HepG2 (cell line): ENCODE data around the gene SEPTIN10. TPM values are rescaled to one million over a fixed set of nuclear protein-coding genes. Genes with fewer than 3 reads are reported as not detected.

ENCODE experiments used
- ATM ChIP-seq: fragments of 450-650 bp; IDR thresholded peaks from 2 replicates; pipeline ENCODE4 v1.7.1; 2017; ENCODE audit warnings: mild to moderate bottlenecking, borderline replicate concordance
- EED ChIP-seq: sonication (generic); formaldehyde crosslinking; IDR thresholded peaks from 2 replicates; pipeline ENCODE4 v1.5.0; 2020; ENCODE audit warnings: mild to moderate bottlenecking, missing genetic modification reagents
- GTF3A ChIP-seq: sonication (generic); formaldehyde crosslinking; conservative IDR thresholded peaks from 2 replicates; pipeline ENCODE4 v1.4.0; 2020; ENCODE audit warnings: mild to moderate bottlenecking, missing genetic modification reagents
- KDM2A ChIP-seq: sonication (generic); formaldehyde crosslinking; IDR thresholded peaks from 2 replicates; pipeline ENCODE4 v1.4.0; 2020; ENCODE audit warnings: low read depth, missing genetic modification reagents, borderline replicate concordance
- RFXAP ChIP-seq: sonication (generic); formaldehyde crosslinking; IDR thresholded peaks from 2 replicates; pipeline ENCODE4 v1.4.0; 2020; ENCODE audit warnings: missing genetic modification reagents, borderline replicate concordance
- SSRP1 ChIP-seq: IDR thresholded peaks from 2 replicates; pipeline ENCODE4 v1.6.1; 2016; ENCODE audit warnings: control low read depth
- TGIF2 ChIP-seq: IDR thresholded peaks from 2 replicates; pipeline ENCODE4 v1.6.1; 2016; ENCODE audit warnings: control low read depth, missing compliant biosample characterization
- U2AF2 ChIP-seq: fragments of 200-400 bp; formaldehyde crosslinking; IDR thresholded peaks from 2 replicates; pipeline ENCODE4 v1.6.1; 2017; ENCODE audit warnings: low read depth, mild to moderate bottlenecking, low read length
- ZFP36L2 ChIP-seq: sonication (generic); formaldehyde crosslinking; IDR thresholded peaks from 2 replicates; pipeline ENCODE4 v1.4.0; 2020; ENCODE audit warnings: missing genetic modification reagents
- ZFYVE20 ChIP-seq: sonication (generic); formaldehyde crosslinking; IDR thresholded peaks from 2 replicates; pipeline ENCODE4 v1.8.0; 2023; ENCODE audit warnings: low read depth, mild to moderate bottlenecking, moderate library complexity, missing genetic modification reagents, borderline replicate concordance
- ZNF292 ChIP-seq: sonication (generic); formaldehyde crosslinking; IDR thresholded peaks from 2 replicates; pipeline ENCODE4 v1.8.1; 2022; ENCODE audit warnings: mild to moderate bottlenecking, low read depth, missing genetic modification reagents, borderline replicate concordance
- ZNF30 ChIP-seq: sonication (generic); formaldehyde crosslinking; IDR thresholded peaks from 2 replicates; pipeline ENCODE4 v1.5.0; 2020; ENCODE audit warnings: mild to moderate bottlenecking, missing genetic modification reagents
- ZNF501 ChIP-seq: sonication (generic); formaldehyde crosslinking; IDR thresholded peaks from 2 replicates; pipeline ENCODE4 v1.5.1; 2020; ENCODE audit warnings: mild to moderate bottlenecking, moderate library complexity, missing genetic modification reagents
- ZSCAN22 ChIP-seq: sonication (generic); formaldehyde crosslinking; IDR thresholded peaks from 2 replicates; pipeline ENCODE4 v1.4.0; 2020; ENCODE audit warnings: mild to moderate bottlenecking, missing genetic modification reagents
- polyA plus RNA-seq, 8 experiments: library from polyadenylated mRNA; depleted of rRNA in 3 of 8; stranded (reverse) in 7 of 8; unstranded in 1 of 8; fragments of >200 nt; fragmentation: Illumina TruSeq in 4 of 8; extraction: Trizol in 4 of 8; gene quantifications; 2 replicates each; pipeline versions ENCODE4 v1.2.1 to v1.2.3, GENCODE V29; 2011 to 2016; ENCODE audit warnings: low read depth in 4 of 8, missing spikeins in 1 of 8, mixed read lengths in 1 of 8; ENCODE audit not compliant: insufficient read depth in 1 of 8
- total RNA-seq, 5 experiments: library from RNA; depleted of rRNA; stranded (reverse); fragments of >200 nt; fragmentation: Illumina TruSeq; extraction: Trizol; gene quantifications; 2 replicates each; pipeline ENCODE4 v1.2.3, GENCODE V29; 2016; ENCODE audit warnings: low read depth in 1 of 5
- TF ChIP-seq, protein P1 (sequence below): sonication (generic); formaldehyde crosslinking; IDR thresholded peaks from 2 replicates; pipeline ENCODE4 v1.8.1; 2023; ENCODE audit warnings: mild to moderate bottlenecking, inconsistent platforms, moderate library complexity, missing genetic modification reagents, borderline replicate concordance
- TF ChIP-seq, protein P2 (sequence below): sonication (generic); formaldehyde crosslinking; IDR thresholded peaks from 2 replicates; pipeline ENCODE4 v1.8.1; 2023; ENCODE audit warnings: mild to moderate bottlenecking, missing genetic modification reagents
- TF ChIP-seq, protein P3 (sequence below): sonication (generic); formaldehyde crosslinking; IDR thresholded peaks from 2 replicates; pipeline ENCODE4 v1.5.0; 2020; ENCODE audit warnings: mild to moderate bottlenecking, missing genetic modification reagents
- TF ChIP-seq, protein P4 (sequence below), 2 experiments: sonication (generic) in 1 of 2; formaldehyde crosslinking in 1 of 2; IDR thresholded peaks; 2 replicates each; pipeline versions ENCODE4 v1.4.0 to v1.6.1; 2016 to 2020; ENCODE audit warnings: borderline replicate concordance in 1 of 2, low read depth in 1 of 2, mild to moderate bottlenecking in 1 of 2, missing genetic modification reagents in 1 of 2
- TF ChIP-seq, protein P5 (sequence below): IDR thresholded peaks from 2 replicates; pipeline ENCODE4 v1.6.1; 2016; ENCODE audit warnings: missing genetic modification reagents, missing compliant biosample characterization

The SEPTIN10 gene
- total and polyA plus RNA-seq, 2 of the 13 experiments (the other 11 are each of a cell fraction or from before 2014, with no cell fraction given), result 45.8 to 67.5 TPM

DNA sequence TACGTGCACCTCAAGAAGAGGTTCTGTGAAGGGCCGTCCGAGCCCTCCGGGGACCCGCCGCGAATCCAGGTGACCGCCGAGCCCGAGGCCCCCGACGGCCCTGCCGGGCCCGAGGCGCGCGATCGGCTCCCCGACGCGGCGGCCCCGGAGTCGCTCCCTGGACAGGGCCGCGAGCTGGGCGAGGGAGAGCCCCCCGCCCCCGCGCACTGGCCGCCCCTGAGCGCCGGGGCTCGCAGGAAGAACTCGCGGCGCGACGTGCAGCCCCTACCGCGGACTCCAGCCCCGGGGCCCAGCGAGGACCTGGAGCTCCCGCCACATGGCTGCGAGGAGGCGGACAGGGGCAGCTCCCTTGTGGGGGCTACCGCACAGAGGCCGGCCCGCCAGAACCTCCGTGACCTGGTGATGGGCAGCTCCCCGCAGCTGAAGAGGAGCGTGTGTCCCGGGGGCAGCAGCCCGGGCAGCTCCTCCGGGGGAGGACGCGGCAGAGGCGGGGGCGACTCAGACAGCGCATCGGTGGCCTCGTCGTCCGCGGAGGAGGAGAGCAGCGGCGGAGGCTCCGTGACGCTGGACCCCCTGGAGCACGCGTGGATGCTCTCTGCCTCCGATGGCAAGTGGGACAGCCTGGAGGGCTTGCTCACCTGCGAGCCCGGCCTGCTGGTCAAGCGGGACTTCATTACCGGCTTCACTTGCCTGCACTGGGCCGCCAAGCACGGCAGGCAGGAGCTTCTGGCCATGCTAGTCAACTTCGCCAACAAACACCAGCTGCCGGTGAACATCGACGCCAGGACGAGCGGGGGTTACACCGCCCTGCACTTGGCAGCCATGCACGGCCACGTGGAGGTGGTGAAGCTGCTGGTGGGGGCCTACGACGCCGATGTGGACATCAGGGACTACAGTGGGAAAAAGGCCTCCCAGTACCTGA lies 1.2 kb upstream of the SEPTIN10 start (continued):
- TF ChIP-seq EED (CRISPR knock-in tag) (peak; percentile 14; the same call in 1 of the 2 replicates), SSRP1 (peak; percentile 90; the same call in 1 of the 2 replicates), ZNF292 (CRISPR knock-in tag) (peak; percentile 70), ZNF501 (peak; percentile 97), U2AF2 (no peak), TGIF2 (CRISPR knock-in tag) (peak; percentile 55; the same call in 1 of the 2 replicates), ATM (no peak), ZSCAN22 (CRISPR knock-in tag) (peak; percentile 83), ZFP36L2 (CRISPR knock-in tag) (no peak), KDM2A (peak; percentile 38), ZNF30 (CRISPR knock-in tag) (peak; percentile 70; the same call in 1 of the 2 replicates), ZFYVE20 (0 out of 2 replicates have a peak, but pooled peaks have one; percentile 16), RFXAP (CRISPR knock-in tag) (peak; percentile 84; the same call in 1 of the 2 replicates), GTF3A (CRISPR knock-in tag) (0 out of 2 replicates have a peak, but pooled peaks have one; percentile 77)
- TF ChIP-seq, protein P1, sequence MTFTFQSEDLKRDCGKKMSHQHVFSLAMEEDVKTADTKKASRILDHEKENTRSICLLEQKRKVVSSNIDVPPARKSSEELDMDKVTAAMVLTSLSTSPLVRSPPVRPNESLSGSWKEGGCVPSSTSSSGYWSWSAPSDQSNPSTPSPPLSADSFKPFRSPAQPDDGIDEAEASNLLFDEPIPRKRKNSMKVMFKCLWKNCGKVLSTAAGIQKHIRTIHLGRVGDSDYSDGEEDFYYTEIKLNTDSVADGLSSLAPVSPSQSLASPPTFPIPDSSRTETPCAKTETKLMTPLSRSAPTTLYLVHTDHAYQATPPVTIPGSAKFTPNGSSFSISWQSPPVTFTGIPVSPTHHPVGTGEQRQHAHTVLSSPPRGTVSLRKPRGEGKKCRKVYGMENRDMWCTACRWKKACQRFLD (CRISPR knock-in tag), result peak; percentile 68; the same call in 1 of the 2 replicates
- TF ChIP-seq, protein P2, sequence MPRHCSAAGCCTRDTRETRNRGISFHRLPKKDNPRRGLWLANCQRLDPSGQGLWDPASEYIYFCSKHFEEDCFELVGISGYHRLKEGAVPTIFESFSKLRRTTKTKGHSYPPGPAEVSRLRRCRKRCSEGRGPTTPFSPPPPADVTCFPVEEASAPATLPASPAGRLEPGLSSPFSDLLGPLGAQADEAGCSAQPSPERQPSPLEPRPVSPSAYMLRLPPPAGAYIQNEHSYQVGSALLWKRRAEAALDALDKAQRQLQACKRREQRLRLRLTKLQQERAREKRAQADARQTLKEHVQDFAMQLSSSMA (CRISPR knock-in tag), result no peak
- TF ChIP-seq, protein P3, sequence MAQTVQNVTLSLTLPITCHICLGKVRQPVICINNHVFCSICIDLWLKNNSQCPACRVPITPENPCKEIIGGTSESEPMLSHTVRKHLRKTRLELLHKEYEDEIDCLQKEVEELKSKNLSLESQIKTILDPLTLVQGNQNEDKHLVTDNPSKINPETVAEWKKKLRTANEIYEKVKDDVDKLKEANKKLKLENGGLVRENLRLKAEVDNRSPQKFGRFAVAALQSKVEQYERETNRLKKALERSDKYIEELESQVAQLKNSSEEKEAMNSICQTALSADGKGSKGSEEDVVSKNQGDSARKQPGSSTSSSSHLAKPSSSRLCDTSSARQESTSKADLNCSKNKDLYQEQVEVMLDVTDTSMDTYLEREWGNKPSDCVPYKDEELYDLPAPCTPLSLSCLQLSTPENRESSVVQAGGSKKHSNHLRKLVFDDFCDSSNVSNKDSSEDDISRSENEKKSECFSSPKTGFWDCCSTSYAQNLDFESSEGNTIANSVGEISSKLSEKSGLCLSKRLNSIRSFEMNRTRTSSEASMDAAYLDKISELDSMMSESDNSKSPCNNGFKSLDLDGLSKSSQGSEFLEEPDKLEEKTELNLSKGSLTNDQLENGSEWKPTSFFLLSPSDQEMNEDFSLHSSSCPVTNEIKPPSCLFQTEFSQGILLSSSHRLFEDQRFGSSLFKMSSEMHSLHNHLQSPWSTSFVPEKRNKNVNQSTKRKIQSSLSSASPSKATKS (CRISPR knock-in tag), result no peak
- TF ChIP-seq, protein P4, sequence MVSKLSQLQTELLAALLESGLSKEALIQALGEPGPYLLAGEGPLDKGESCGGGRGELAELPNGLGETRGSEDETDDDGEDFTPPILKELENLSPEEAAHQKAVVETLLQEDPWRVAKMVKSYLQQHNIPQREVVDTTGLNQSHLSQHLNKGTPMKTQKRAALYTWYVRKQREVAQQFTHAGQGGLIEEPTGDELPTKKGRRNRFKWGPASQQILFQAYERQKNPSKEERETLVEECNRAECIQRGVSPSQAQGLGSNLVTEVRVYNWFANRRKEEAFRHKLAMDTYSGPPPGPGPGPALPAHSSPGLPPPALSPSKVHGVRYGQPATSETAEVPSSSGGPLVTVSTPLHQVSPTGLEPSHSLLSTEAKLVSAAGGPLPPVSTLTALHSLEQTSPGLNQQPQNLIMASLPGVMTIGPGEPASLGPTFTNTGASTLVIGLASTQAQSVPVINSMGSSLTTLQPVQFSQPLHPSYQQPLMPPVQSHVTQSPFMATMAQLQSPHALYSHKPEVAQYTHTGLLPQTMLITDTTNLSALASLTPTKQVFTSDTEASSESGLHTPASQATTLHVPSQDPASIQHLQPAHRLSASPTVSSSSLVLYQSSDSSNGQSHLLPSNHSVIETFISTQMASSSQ (IDR thresholded peaks at IDR 0.05; ENCODE audit: low read depth), result no peak
- TF ChIP-seq, protein P4 (CRISPR knock-in tag; IDR thresholded peaks at IDR 0.05; ENCODE audit: borderline replicate concordance), result 0 out of 2 replicates have a peak, but pooled peaks have one; percentile 18
- TF ChIP-seq, protein P5, sequence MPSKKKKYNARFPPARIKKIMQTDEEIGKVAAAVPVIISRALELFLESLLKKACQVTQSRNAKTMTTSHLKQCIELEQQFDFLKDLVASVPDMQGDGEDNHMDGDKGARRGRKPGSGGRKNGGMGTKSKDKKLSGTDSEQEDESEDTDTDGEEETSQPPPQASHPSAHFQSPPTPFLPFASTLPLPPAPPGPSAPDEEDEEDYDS (CRISPR knock-in tag), result no peak
